HepG2 (cell line): Measurements from ENCODE around the gene SP7. TPM values are rescaled to one million over a fixed set of nuclear protein-coding genes. Genes with fewer than 3 reads are reported as not detected.
A peak's percentile ranks its signal among the peaks of the same experiment; 100 is the strongest.

Source experiments
- ARNT ChIP-seq: fragments of 450-650 bp; IDR thresholded peaks from 2 replicates; pipeline ENCODE4 v1.6.1; 2017
- CEBPB ChIP-seq: IDR thresholded peaks from 2 replicates; pipeline ENCODE4 v1.6.1; 2011; ENCODE audit warnings: low read depth, low read length, improper control_type of control experiment, borderline replicate concordance
- DMTF1 ChIP-seq: sonication (generic); formaldehyde crosslinking; IDR thresholded peaks from 2 replicates; pipeline ENCODE4 v1.4.0; 2020; ENCODE audit warnings: mild to moderate bottlenecking, missing genetic modification reagents
- DNMT1 ChIP-seq: sonication (generic); formaldehyde crosslinking; IDR thresholded peaks from 2 replicates; pipeline ENCODE4 v1.5.1; 2020; ENCODE audit warnings: mild to moderate bottlenecking, missing genetic modification reagents
- FOSL1 ChIP-seq: sonication (generic); formaldehyde crosslinking; IDR thresholded peaks from 2 replicates; pipeline ENCODE4 v1.9.0; 2021; ENCODE audit warnings: missing genetic modification reagents, borderline replicate concordance
- HNRNPK ChIP-seq: fragments of 200-400 bp; formaldehyde crosslinking; IDR thresholded peaks from 2 replicates; pipeline ENCODE4 v1.6.1; 2018; ENCODE audit warnings: low read length, low read depth, moderate library complexity, mild to moderate bottlenecking; ENCODE audit not compliant: poor library complexity, severe bottlenecking
- IRF2 ChIP-seq: IDR thresholded peaks from 2 replicates; pipeline ENCODE4 v1.6.1; 2018; ENCODE audit warnings: missing genetic modification reagents, missing compliant biosample characterization
- KDM2A ChIP-seq: sonication (generic); formaldehyde crosslinking; IDR thresholded peaks from 2 replicates; pipeline ENCODE4 v1.4.0; 2020; ENCODE audit warnings: low read depth, missing genetic modification reagents, borderline replicate concordance
- MNT ChIP-seq: fragments of 450-650 bp; IDR thresholded peaks from 2 replicates; pipeline ENCODE4 v1.6.1; 2016
- NFATC3 ChIP-seq: sonication (generic); formaldehyde crosslinking; IDR thresholded peaks from 2 replicates; pipeline ENCODE4 v1.5.1; 2020; ENCODE audit warnings: mild to moderate bottlenecking, missing genetic modification reagents
- NFE2L1 ChIP-seq: sonication (generic); formaldehyde crosslinking; IDR thresholded peaks from 2 replicates; pipeline ENCODE4 v1.4.0; 2020; ENCODE audit warnings: missing genetic modification reagents, mild to moderate bottlenecking, borderline replicate concordance
- NFKB2 ChIP-seq: sonication (generic); formaldehyde crosslinking; IDR thresholded peaks from 2 replicates; pipeline ENCODE4 v1.4.0; 2020; ENCODE audit warnings: missing genetic modification reagents, borderline replicate concordance
- SMARCE1 ChIP-seq: fragments of 450-650 bp; IDR thresholded peaks from 2 replicates; pipeline ENCODE4 v1.6.1; 2017; ENCODE audit warnings: borderline replicate concordance
- TCF12 ChIP-seq, 2 experiments: fragments of 450-650 bp in 1 of 2; sonication (generic) in 1 of 2; formaldehyde crosslinking in 1 of 2; IDR thresholded peaks; 2 replicates each; pipeline versions ENCODE4 v1.6.1 to v1.8.0; 2017 to 2022; ENCODE audit warnings: antibody characterized with exemption in 1 of 2, mild to moderate bottlenecking in 1 of 2, missing genetic modification reagents in 1 of 2, moderate library complexity in 1 of 2
- ZBTB3 ChIP-seq: sonication (generic); formaldehyde crosslinking; IDR thresholded peaks from 2 replicates; pipeline ENCODE4 v1.4.0; 2020; ENCODE audit warnings: low read depth, mild to moderate bottlenecking, moderate library complexity, missing genetic modification reagents, borderline replicate concordance
- ZNF275 ChIP-seq: sonication (generic); formaldehyde crosslinking; IDR thresholded peaks from 2 replicates; pipeline ENCODE4 v1.8.0; 2022; ENCODE audit warnings: missing genetic modification reagents, mild to moderate bottlenecking, inconsistent platforms, borderline replicate concordance
- ZNF296 ChIP-seq: sonication (generic); formaldehyde crosslinking; conservative IDR thresholded peaks from 2 replicates; pipeline ENCODE4 v1.5.0; 2020; ENCODE audit warnings: mild to moderate bottlenecking, missing genetic modification reagents
- ZNF432 ChIP-seq: sonication (generic); formaldehyde crosslinking; IDR thresholded peaks from 2 replicates; pipeline ENCODE4 v1.5.0; 2020; ENCODE audit warnings: missing genetic modification reagents, mild to moderate bottlenecking, borderline replicate concordance
- ZNF451 ChIP-seq: sonication (generic); formaldehyde crosslinking; IDR thresholded peaks from 2 replicates; pipeline ENCODE4 v1.5.0; 2020; ENCODE audit warnings: mild to moderate bottlenecking, missing genetic modification reagents
- ZNF513 ChIP-seq: sonication (generic); formaldehyde crosslinking; conservative IDR thresholded peaks from 2 replicates; pipeline ENCODE4 v1.5.0; 2020; ENCODE audit warnings: missing genetic modification reagents
- ZNF660 ChIP-seq: sonication (generic); formaldehyde crosslinking; IDR thresholded peaks from 2 replicates; pipeline ENCODE4 v1.5.1; 2020; ENCODE audit warnings: mild to moderate bottlenecking, low read depth, missing genetic modification reagents, borderline replicate concordance
- ZNF746 ChIP-seq: sonication (generic); formaldehyde crosslinking; IDR thresholded peaks from 2 replicates; pipeline ENCODE4 v1.8.0; 2022; ENCODE audit warnings: mild to moderate bottlenecking, missing genetic modification reagents
- ZNF816 ChIP-seq: sonication (generic); formaldehyde crosslinking; IDR thresholded peaks from 2 replicates; pipeline ENCODE4 v1.8.0; 2022; ENCODE audit warnings: missing genetic modification reagents, mild to moderate bottlenecking, borderline replicate concordance
- polyA plus RNA-seq, 8 experiments: library from polyadenylated mRNA; depleted of rRNA in 3 of 8; stranded (reverse) in 7 of 8; unstranded in 1 of 8; fragments of >200 nt; fragmentation: Illumina TruSeq in 4 of 8; extraction: Trizol in 4 of 8; gene quantifications; 2 replicates each; pipeline versions ENCODE4 v1.2.1 to v1.2.3, GENCODE V29; 2011 to 2016; ENCODE audit warnings: low read depth in 4 of 8, missing spikeins in 1 of 8, mixed read lengths in 1 of 8; ENCODE audit not compliant: insufficient read depth in 1 of 8
- total RNA-seq, 5 experiments: library from RNA; depleted of rRNA; stranded (reverse); fragments of >200 nt; fragmentation: Illumina TruSeq; extraction: Trizol; gene quantifications; 2 replicates each; pipeline ENCODE4 v1.2.3, GENCODE V29; 2016; ENCODE audit warnings: low read depth in 1 of 5

Gene SP7
- total and polyA plus RNA-seq, 2 of the 13 experiments (the other 11 are each of a cell fraction or from before 2014, with no cell fraction given): not detected

GRCh38 chr12:53299454-53300180 lies 36.5 kb downstream of the SP7 start, which contains the start of gene MYG1 (continued):
- TF ChIP-seq KDM2A (CRISPR knock-in tag) (peak; percentile 100), NFE2L1 (CRISPR knock-in tag) (no peak), FOSL1 (peak; percentile 16; the same call in 1 of the 2 replicates), ZNF660 (CRISPR knock-in tag) (no peak), DMTF1 (peak; percentile 69; the same call in 1 of the 2 replicates), ZNF275 (CRISPR knock-in tag) (no peak), HNRNPK (peak; percentile 51), NFKB2 (CRISPR knock-in tag) (peak; percentile 80; the same call in 1 of the 2 replicates), ARNT (no peak), DNMT1 (peak; percentile 87; the same call in 1 of the 2 replicates), ZNF451 (CRISPR knock-in tag) (peak; percentile 97), ZNF296 (CRISPR knock-in tag) (no peak), TCF12 (IDR thresholded peaks at IDR 0.05) (no peak), TCF12 (CRISPR knock-in tag; IDR thresholded peaks at IDR 0.05) (0 out of 2 replicates have a peak, but pooled peaks have one; percentile 34), ZNF513 (CRISPR knock-in tag) (no peak), NFATC3 (CRISPR knock-in tag) (no peak), CEBPB (no peak), MNT (peak; percentile 75), ZNF816 (CRISPR knock-in tag) (no peak; the same call in 1 of the 2 replicates), IRF2 (peak; percentile 70), ZNF746 (peak; percentile 23; the same call in 1 of the 2 replicates), ZNF432 (no peak), SMARCE1 (no peak), ZBTB3 (CRISPR knock-in tag) (peak; percentile 89; the same call in 1 of the 2 replicates)
